Measurements from ENCODE around the gene CLHC1.
"Not testable (repeated sequence)": the region's sequence is repeated elsewhere in the genome, so short reads cannot be mapped to it uniquely, and the experiment has no call there.

Gene CLHC1

GRCh38 chr2:55152475-55153412, 79.3 kb downstream of the CLHC1 start:
- DNase-seq: no peak

- DNase-seq: no peak
Measured at GRCh38 chr2:55151733-55152433, 80.2 kb downstream of the CLHC1 start.

- no peak for DNase-seq
Measured at GRCh38 chr2:55150834-55151233, 81.3 kb downstream of the CLHC1 start.

GRCh38 chr2:55148269-55148668, 83.8 kb downstream of the CLHC1 start:
- DNase-seq: no peak

- no peak for DNase-seq
Measured at GRCh38 chr2:55147531-55147930, 84.6 kb downstream of the CLHC1 start.

- no peak for DNase-seq
Measured at GRCh38 chr2:55147041-55147440, 85.1 kb downstream of the CLHC1 start.

GRCh38 chr2:55146263-55146662, 85.8 kb downstream of the CLHC1 start:
- DNase-seq: no peak

GRCh38 chr2:55144922-55145820, 86.9 kb downstream of the CLHC1 start:
- no peak for DNase-seq

- DNase-seq: not testable (repeated sequence)
Measured at GRCh38 chr2:55143706-55144105, 88.4 kb downstream of the CLHC1 start.

GRCh38 chr2:55142518-55142917, 89.6 kb downstream of the CLHC1 start:
- DNase-seq: no peak

- DNase-seq: no peak
Measured at GRCh38 chr2:55141572-55142413, 90.3 kb downstream of the CLHC1 start.

- no peak for DNase-seq
Measured at GRCh38 chr2:55140316-55141219, 91.5 kb downstream of the CLHC1 start.

- no peak for DNase-seq
Measured at GRCh38 chr2:55139305-55139704, 92.8 kb downstream of the CLHC1 start.

- DNase-seq: no peak
Measured at GRCh38 chr2:55138882-55139229, 93.2 kb downstream of the CLHC1 start.

GRCh38 chr2:55138014-55138881, 93.8 kb downstream of the CLHC1 start:
- no peak for DNase-seq

- no peak for DNase-seq
Measured at GRCh38 chr2:55137024-55137958, 94.8 kb downstream of the CLHC1 start.

GRCh38 chr2:55136138-55136541, 96.0 kb downstream of the CLHC1 start:
- DNase-seq: no peak

- no peak for DNase-seq
Measured at GRCh38 chr2:55135491-55135890, 96.6 kb downstream of the CLHC1 start.

GRCh38 chr2:55134316-55134706, 97.8 kb downstream of the CLHC1 start:
- DNase-seq: no peak
